Measurements from ENCODE around the gene FIGNL2. TPM values are rescaled to one million over a fixed set of nuclear protein-coding genes. Genes with fewer than 3 reads are reported as not detected.

Gene FIGNL2
- total RNA-seq, 2 experiments from 2014 or later: 1.2 to 1.3 TPM

GRCh38 chr12:51850965-51851299 lies 2.4 kb upstream of the FIGNL2 start:
- H3K36me3 ChIP-seq (ENCODE audit: insufficient read depth, low read length): no peaks in the 10 kb centered on the region
- Mint-ChIP-seq H3K27me3 (peaks cover 34% of the 10 kb centered on the region), H3K27ac (no peak overlapping the region), H3K4me3 (no peak overlapping the region), H3K36me3 (ENCODE audit: low read depth) (no peaks in the 10 kb centered on the region), H3K9me3 (no peaks in the 10 kb centered on the region), H3K4me1 (ENCODE audit: low read depth) (peaks cover 32% of the 10 kb centered on the region)
- DNase-seq (no peak), ATAC-seq (ENCODE audit: poor library complexity) (no peak)
- intact Hi-C loops (cut with DNase I, micrococcal nuclease): no loop called here
- peaks cover 0 to 14% of the 10 kb centered on the region in 2 experiments for H3K9me3 ChIP-seq (ENCODE audit: control insufficient read depth in 1 of 2, insufficient read depth in 1 of 2, low read length in 2 of 2)
- no peak for TF ChIP-seq CTCF (IDR thresholded peaks at IDR 0.05)
- POLR2A ChIA-PET: no interaction called here
- H3K4me1 ChIP-seq (ENCODE audit: insufficient read depth, low read length): peaks cover 36% of the 10 kb centered on the region
- H3K27ac ChIP-seq (ENCODE audit: low read depth in 1 of 2, low read length in 2 of 2): no peak overlapping the region
- H3K27me3 ChIP-seq (ENCODE audit: control insufficient read depth in 1 of 2, insufficient read depth in 2 of 2, low read length in 2 of 2): peaks cover 15 to 22% of the 10 kb centered on the region in 2 experiments
- no peak overlapping the region for H3K4me3 ChIP-seq (ENCODE audit: low read length)
- CTCF ChIA-PET: no interaction called here

- H3K4me3 Mint-ChIP-seq: no peak overlapping the region
- Histone ChIP-seq H3K36me3 (ENCODE audit: insufficient read depth, low read length) (no peaks in the 10 kb centered on the region), H3K9me3 (ENCODE audit: control insufficient read depth in 1 of 2, insufficient read depth in 1 of 2, low read length in 2 of 2) (peaks cover 0 to 14% of the 10 kb centered on the region in 2 experiments), H3K4me1 (ENCODE audit: insufficient read depth, low read length) (peaks cover 36% of the 10 kb centered on the region), H3K4me3 (ENCODE audit: low read length) (no peak overlapping the region), H3K27ac (ENCODE audit: low read depth in 1 of 2, low read length in 2 of 2) (no peak overlapping the region), H3K27me3 (ENCODE audit: control insufficient read depth in 1 of 2, insufficient read depth in 2 of 2, low read length in 2 of 2) (peaks cover 21 to 28% of the 10 kb centered on the region in 2 experiments)
- H3K4me1 Mint-ChIP-seq (ENCODE audit: low read depth): peaks cover 32% of the 10 kb centered on the region
- H3K36me3 Mint-ChIP-seq (ENCODE audit: low read depth): no peaks in the 10 kb centered on the region
- no peak for TF ChIP-seq CTCF (IDR thresholded peaks at IDR 0.05)
- peaks cover 40% of the 10 kb centered on the region for H3K27me3 Mint-ChIP-seq
- intact Hi-C loops (cut with DNase I, micrococcal nuclease): no loop called here
- ChIA-PET CTCF (no interaction called here), POLR2A (no interaction called here)
- DNase-seq (no peak), ATAC-seq (ENCODE audit: poor library complexity) (no peak)
- no peaks in the 10 kb centered on the region for H3K9me3 Mint-ChIP-seq
- no peak overlapping the region for H3K27ac Mint-ChIP-seq
Observed at GRCh38 chr12:51850081-51850964, 1.8 kb upstream of the FIGNL2 start.

- no peak overlapping the region for H3K27ac ChIP-seq (ENCODE audit: low read depth in 1 of 2, low read length in 2 of 2)
- ChIA-PET POLR2A (no interaction called here), CTCF (no interaction called here)
- ATAC-seq (ENCODE audit: poor library complexity): no peak
- DNase-seq: no peak
- Mint-ChIP-seq H3K9me3 (no peaks in the 10 kb centered on the region), H3K4me1 (ENCODE audit: low read depth) (peaks cover 32% of the 10 kb centered on the region), H3K27me3 (peaks cover 53% of the 10 kb centered on the region), H3K4me3 (peak overlapping the region; percentile 20), H3K36me3 (ENCODE audit: low read depth) (no peaks in the 10 kb centered on the region), H3K27ac (no peak overlapping the region)
- intact Hi-C loops (cut with DNase I, micrococcal nuclease): no loop called here
- peaks cover 0 to 14% of the 10 kb centered on the region in 2 experiments for H3K9me3 ChIP-seq (ENCODE audit: control insufficient read depth in 1 of 2, insufficient read depth in 1 of 2, low read length in 2 of 2)
- H3K27me3 ChIP-seq (ENCODE audit: control insufficient read depth in 1 of 2, insufficient read depth in 2 of 2, low read length in 2 of 2): peaks cover 33 to 40% of the 10 kb centered on the region in 2 experiments
- peaks cover 36% of the 10 kb centered on the region for H3K4me1 ChIP-seq (ENCODE audit: insufficient read depth, low read length)
- TF ChIP-seq CTCF (IDR thresholded peaks at IDR 0.05): no peak
- H3K4me3 ChIP-seq (ENCODE audit: low read length): no peak overlapping the region
- H3K36me3 ChIP-seq (ENCODE audit: insufficient read depth, low read length): no peaks in the 10 kb centered on the region
Observed at GRCh38 chr12:51848841-51849735, 570 bp upstream of the FIGNL2 start.

All from CD4-positive, alpha-beta T cell (primary cell).